Measurements from ENCODE around the gene PTGIR. TPM values are rescaled to one million over a fixed set of nuclear protein-coding genes. Genes with fewer than 3 reads are reported as not detected.

The PTGIR gene
- total and polyA plus RNA-seq, 10 of the 15 experiments (the other 5 are each of a cell fraction or from before 2014, with no cell fraction given): 0.34 to 29.1 (median 9.9) TPM

- Histone ChIP-seq H3K79me2 (ENCODE audit: control insufficient read depth, insufficient read depth, low read length) (peaks cover 49% of the 10 kb centered on the region), H3K4me1 (ENCODE audit: control insufficient read depth, insufficient read depth, low read length) (peaks cover 12% of the 10 kb centered on the region), H4K20me1 (ENCODE audit: control insufficient read depth, insufficient read depth) (peaks cover 14% of the 10 kb centered on the region), H3K9me3 (replicated peaks; ENCODE audit: control insufficient read depth, insufficient read depth, low read length) (no peaks in the 10 kb centered on the region), H3K9ac (ENCODE audit: control insufficient read depth, insufficient read depth, low read length) (no peak overlapping the region), H3K27me3 (replicated peaks in 1 of 2; ENCODE audit: control insufficient read depth in 2 of 2, insufficient read depth in 2 of 2, low read length in 1 of 2) (no peaks in the 10 kb centered on the region), H3K36me3 (ENCODE audit: control insufficient read depth in 2 of 2, insufficient read depth in 2 of 2, low read length in 1 of 2) (peaks cover 31 to 40% of the 10 kb centered on the region in 2 experiments), H3K4me2 (ENCODE audit: control insufficient read depth, insufficient read depth) (no peak overlapping the region), H3K4me3 (no peak overlapping the region), H2AFZ (ENCODE audit: control insufficient read depth, low read depth, low read length) (no peak overlapping the region), H3K27ac (ENCODE audit: control insufficient read depth, insufficient read depth) (no peak overlapping the region)
- no peak for FAIRE-seq
- SMC1A ChIA-PET (ENCODE audit: uncharacterized antibody, unreplicated experiment): interaction anchor here (1.0 to 2.8 kb wide), 2 partner anchors 36 to 57 kb away, joined by 3 to 12 read pairs; partner anchors contain the start of gene DACT3
- CTCF ChIA-PET: interaction anchor here (0.8 kb wide), 1 partner anchor 10 kb away, joined by 5 read pairs; no protein-coding TSS in a partner anchor
- in situ Hi-C loops (cut with MboI) (no loop called here), intact Hi-C loops (cut with micrococcal nuclease; ENCODE audit: unreplicated experiment) (no loop called here)
- POLR2A ChIA-PET: interaction anchor here (7.3 kb wide), 1 partner anchor 15 kb away, joined by 72 read pairs; no protein-coding TSS in a partner anchor
- no TSS peak for BruUV-seq (replicated peaks)
- WGBS (ENCODE audit: insufficient coverage, insufficient replicate concordance, low lambda C conversion rate, missing lambda C conversion rate): 99% methylated on average over 13 of the region's 13 CpGs
- RAD21 ChIA-PET (ENCODE audit: unreplicated experiment): interaction anchor here (1.4 kb wide), 1 partner anchor 57 kb away, joined by 6 read pairs; the partner anchor contains the start of gene DACT3
- DNase-seq (ENCODE audit: low read depth, low spot score): no peak
- TF ChIP-seq YY1 (IDR thresholded peaks at IDR 0.05; ENCODE audit: low read depth, low read length) (no peak), SP1 (IDR thresholded peaks at IDR 0.05; ENCODE audit: low read depth, low read length) (no peak), EZH2 (IDR thresholded peaks at IDR 0.05; ENCODE audit: borderline replicate concordance, control insufficient read depth, low read depth, low read length) (no peak), SIX5 (IDR thresholded peaks at IDR 0.05; ENCODE audit: low read depth, low read length, severe bottlenecking) (no peak), IRF3 (IDR thresholded peaks at IDR 0.05) (no peak), EED (IDR thresholded peaks at IDR 0.05; ENCODE audit: low read depth) (no peak), SMARCA5 (IDR thresholded peaks at IDR 0.05) (no peak), CREM (IDR thresholded peaks at IDR 0.05; ENCODE audit: low read depth) (no peak), MEF2B (IDR thresholded peaks at IDR 0.05; ENCODE audit: partially characterized antibody, poor library complexity, severe bottlenecking) (no peak), NKRF (conservative IDR thresholded peaks at IDR 0.05) (no peak), POLR2AphosphoS2 (IDR thresholded peaks at IDR 0.05; ENCODE audit: low read depth, low read length) (no peak), RAD51 (IDR thresholded peaks at IDR 0.05) (no peak)
- no peak for ATAC-seq
Observed at GRCh38 chr19:46604781-46605355, 20.0 kb downstream of the PTGIR start.

Measured in GM12878 (cell line).